ENCODE measurements around the gene GARRE1.

The GARRE1 gene

DNA sequence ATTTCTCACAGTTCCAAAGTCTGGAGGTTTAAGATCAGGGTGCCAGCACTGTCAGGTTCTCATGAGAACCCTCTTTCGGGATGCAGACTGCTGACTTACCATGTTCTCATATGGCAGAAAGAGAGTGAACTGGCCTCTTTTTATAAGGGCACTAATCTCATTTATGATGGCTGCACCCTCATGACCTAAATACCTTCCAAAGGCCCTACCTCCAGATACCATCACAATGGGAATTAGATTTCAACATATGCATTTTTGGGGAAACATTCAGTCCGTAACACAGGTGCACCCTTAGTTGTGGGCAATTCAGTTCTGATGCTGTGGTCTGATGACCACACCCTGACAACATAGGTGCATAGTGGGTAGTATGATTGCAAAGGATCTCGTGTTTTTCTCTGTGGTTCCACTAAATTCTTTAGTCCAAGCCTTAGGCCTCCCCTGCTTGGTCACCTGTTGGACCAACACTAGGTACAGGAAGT lies 33.3 kb downstream of the GARRE1 start:
- DNase-seq (ENCODE audit: low read depth in 2 of 3, low spot score in 2 of 3), result no peak

DNA sequence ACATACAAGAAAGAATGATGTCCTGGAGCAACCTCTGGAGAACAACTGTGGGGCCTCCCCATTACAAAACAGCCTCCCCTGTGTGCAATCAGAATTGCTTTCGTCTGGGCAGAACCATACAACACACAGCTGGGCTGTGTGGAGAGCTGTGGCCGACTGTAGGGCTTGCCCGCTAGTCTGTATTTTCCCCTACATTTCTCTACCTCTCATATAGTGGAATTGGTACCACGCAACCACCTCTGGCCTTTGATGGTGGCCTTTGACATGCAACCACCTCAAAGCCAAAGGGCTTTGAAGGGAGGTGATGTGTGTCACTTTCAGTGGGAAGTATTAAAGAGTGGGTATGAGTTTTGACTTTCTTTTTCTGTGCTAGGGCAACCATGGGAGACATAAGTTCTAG lies 34.0 kb downstream of the GARRE1 start:
- DNase-seq (ENCODE audit: low read depth in 2 of 3, low spot score in 2 of 3), result peak in 1 of 3 experiments; percentile 20

DNA sequence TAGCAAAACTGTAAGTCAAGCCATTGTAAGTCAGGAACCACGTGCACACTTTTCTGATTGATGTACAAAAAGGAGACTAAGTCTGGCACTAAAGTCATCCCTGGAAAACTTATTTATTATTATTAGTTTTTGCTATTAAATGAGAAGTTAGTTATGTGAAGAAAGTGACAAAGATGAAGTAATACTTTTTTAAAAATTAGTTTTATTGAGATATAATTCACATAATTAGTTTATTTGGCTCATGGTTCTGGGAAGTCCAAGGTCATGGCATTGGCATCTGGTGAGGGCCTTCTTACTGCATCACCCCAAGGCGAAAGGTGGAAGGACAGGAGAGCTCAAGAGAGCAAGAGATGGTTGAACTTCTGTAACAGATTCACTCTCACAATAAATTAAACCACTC lies 36.9 kb downstream of the GARRE1 start:
- no peak for DNase-seq (ENCODE audit: low read depth in 2 of 3, low spot score in 2 of 3)

DNA sequence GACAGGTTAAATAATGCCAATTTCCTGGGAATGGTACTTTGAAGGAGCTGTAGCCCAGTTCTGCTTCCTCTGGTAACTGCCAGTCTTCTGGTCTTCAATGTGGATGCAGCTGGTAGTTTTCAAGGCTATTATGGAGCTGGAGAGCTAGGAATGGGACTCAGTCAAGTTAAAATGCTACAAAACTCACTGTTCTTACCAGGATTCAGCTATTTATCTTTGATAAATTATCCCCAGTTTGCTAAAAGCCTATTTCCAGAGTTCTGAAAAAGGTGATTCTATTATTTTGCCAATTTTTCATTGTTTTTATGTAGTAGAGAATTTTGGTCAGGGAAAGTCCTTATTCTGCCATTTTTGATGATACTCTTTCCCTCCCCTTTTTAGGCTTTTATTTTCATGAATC lies 40.7 kb downstream of the GARRE1 start:
- DNase-seq (ENCODE audit: low read depth in 2 of 3, low spot score in 2 of 3), result no peak

DNA sequence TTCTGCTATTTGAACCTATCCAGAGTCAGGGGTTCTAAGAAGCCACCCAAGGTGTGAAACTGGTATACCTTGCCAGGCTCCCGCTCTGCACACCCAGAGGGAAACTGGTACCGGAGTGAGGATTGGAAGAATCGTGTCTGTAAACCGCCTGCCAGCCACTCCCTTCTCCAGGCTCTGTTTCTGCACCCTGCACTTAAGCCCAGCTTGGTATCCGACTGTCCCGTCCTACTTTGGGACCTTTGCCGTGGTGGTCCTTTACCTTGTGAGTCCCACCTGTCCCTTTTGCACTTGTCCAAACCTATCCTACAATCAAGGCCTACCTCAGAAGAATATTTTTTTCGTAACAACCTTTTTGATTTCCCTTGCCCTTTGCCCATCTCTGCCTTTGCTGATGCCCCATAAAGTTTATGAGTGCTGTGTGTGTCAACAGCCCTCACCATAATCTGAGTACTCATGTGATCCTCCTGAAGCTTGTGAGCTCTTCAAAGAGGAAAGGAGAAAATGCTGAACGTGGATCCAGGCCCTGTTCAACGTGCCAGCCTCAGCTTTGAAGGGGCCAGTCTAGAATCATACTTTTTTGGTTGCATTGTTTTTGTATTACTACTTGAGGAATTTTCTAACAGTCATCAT lies 44.7 kb downstream of the GARRE1 start:
- DNase-seq (ENCODE audit: low read depth in 2 of 3, low spot score in 2 of 3), result no peak

DNA sequence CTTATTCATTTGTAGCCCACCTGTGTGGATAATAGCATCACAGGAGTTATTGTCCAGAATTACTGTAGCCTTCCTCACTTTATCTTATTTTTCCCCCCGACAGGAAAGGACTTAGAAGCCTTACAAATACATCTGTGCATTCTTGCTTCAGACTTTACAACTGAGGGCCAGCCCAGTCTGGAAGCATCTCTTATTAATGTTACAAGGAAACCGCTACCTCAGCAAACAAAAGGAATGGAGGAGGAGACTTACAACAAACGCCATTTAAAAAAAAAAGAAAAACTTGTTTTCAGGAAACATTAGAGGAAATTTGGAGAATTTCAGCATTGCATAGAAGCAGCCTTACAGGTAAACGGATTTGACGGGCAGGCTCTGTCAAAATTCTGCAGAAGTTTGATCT lies 45.2 kb downstream of the GARRE1 start:
- DNase-seq (ENCODE audit: low read depth in 2 of 3, low spot score in 2 of 3), result no peak

DNA sequence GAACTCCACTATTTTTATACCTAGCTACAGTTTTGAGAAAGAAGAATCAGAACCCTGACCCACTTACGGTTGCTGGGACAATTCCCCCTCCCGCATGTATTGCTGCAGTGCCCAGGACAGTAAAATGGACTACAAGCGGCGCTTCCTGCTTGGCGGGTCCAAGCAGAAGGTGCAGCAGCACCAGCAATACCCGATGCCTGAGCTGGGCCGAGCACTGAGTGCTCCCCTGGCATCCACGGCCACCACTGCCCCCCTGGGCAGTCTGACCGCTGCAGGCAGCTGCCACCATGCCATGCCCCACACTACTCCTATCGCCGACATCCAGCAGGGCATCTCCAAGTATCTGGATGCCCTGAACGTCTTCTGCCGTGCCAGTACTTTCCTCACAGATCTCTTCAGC lies 46.0 kb downstream of the GARRE1 start:
- DNase-seq (ENCODE audit: low read depth in 2 of 3, low spot score in 2 of 3), result no peak

DNA sequence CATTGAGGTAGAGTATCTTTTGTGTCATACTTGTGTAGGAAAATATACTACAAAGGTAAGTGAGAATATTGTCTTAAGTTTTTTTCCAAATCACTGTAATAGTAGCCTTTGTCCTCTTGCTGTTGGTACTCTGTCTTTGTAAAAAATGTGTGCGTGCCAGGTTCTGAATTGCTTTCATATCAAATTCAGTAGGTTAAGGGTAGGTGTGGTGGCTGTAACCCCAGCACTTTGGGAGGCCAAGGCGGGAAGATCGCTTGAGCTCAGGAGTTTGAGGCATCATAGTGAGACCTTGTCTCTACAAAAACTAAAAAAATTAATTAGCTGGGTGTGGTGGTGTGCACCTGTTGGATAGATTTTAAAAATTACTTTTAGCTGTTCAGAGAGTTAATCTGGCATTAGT lies 46.6 kb downstream of the GARRE1 start:
- DNase-seq (ENCODE audit: low read depth in 2 of 3, low spot score in 2 of 3), result no peak
